ENCODE measurements around the gene AMBN.
"Not testable (repeated sequence)": the region's sequence is repeated elsewhere in the genome, so short reads cannot be mapped to it uniquely, and the experiment has no call there.

- TF ChIP-seq CTCF (conservative IDR thresholded peaks at IDR 0.05); ZFX (IDR thresholded peaks at IDR 0.05): not testable (repeated sequence)
These were observed 58.7 kb downstream of the AMBN start for GRCh38 chr4:70650741-70651140.

Measured in C4-2B (cell line).